Heart left ventricle (tissue), 16 donors: ENCODE results near the gene SND1. TPM values are rescaled to one million over a fixed set of nuclear protein-coding genes. Genes with fewer than 3 reads are reported as not detected.

Experiments used
- ATAC-seq, 4 donors: fragments of 200-7000 bp; cut with Tn5 transposase; one replicate each; pipeline ENCODE4 v1.9.1; 2020 to 2022; ENCODE audit warnings: moderate library complexity in 4 of 4, mild to moderate bottlenecking in 3 of 4, moderate number of reproducible peaks in 1 of 4
- DNase-seq, 5 donors: peaks; one replicate each; pipeline ENCODE4 v3.0.0-alpha.2; 2020
- H3K27ac ChIP-seq, 12 donors: fragments of 200-600 bp; sonication (generic) in 4 of 12; one replicate each; pipeline versions ENCODE4 v1.5.0 to v1.8.0; 2016 to 2022; ENCODE audit warnings: mild to moderate bottlenecking in 2 of 12
- H3K27me3 ChIP-seq, 9 donors: fragments of 200-600 bp; sonication (generic) in 2 of 9; one replicate each; pipeline versions ENCODE4 v1.5.1 to v1.8.0; 2016 to 2022; ENCODE audit warnings: mild to moderate bottlenecking in 3 of 9
- H3K36me3 ChIP-seq, 9 donors: fragments of 200-600 bp; sonication (generic) in 2 of 9; one replicate each; pipeline versions ENCODE4 v1.5.0 to v1.8.0; 2018 to 2022; ENCODE audit warnings: mild to moderate bottlenecking in 2 of 9
- H3K4me1 ChIP-seq, 12 donors: fragments of 200-600 bp; sonication (generic) in 4 of 12; one replicate each; pipeline versions ENCODE4 v1.5.0 to v1.8.0; 2016 to 2022; ENCODE audit warnings: mild to moderate bottlenecking in 3 of 12
- H3K4me3 ChIP-seq, 12 donors: fragments of 200-600 bp; sonication (generic) in 4 of 12; one replicate each; pipeline versions ENCODE4 v1.5.0 to v1.8.0; 2017 to 2022; ENCODE audit warnings: mild to moderate bottlenecking in 9 of 12, moderate library complexity in 4 of 12
- H3K9me3 ChIP-seq, 12 donors: fragments of 200-600 bp; sonication (generic) in 4 of 12; one replicate each; pipeline versions ENCODE4 v1.5.0 to v1.8.0; 2016 to 2022; ENCODE audit warnings: mild to moderate bottlenecking in 1 of 12
- CTCF ChIP-seq, 12 donors: fragments of 200-600 bp; sonication (generic) in 4 of 12; IDR thresholded peaks; one replicate each; pipeline versions ENCODE4 v1.5.0 to v1.8.0; 2018 to 2022; ENCODE audit warnings: antibody characterized with exemption in 12 of 12, mild to moderate bottlenecking in 5 of 12
- POLR2A ChIP-seq, 2 donors: fragments of 450-650 bp; IDR thresholded peaks; one replicate each; pipeline ENCODE4 v1.6.1; 2017; ENCODE audit warnings: antibody characterized with exemption in 2 of 2, mild to moderate bottlenecking in 2 of 2, moderate library complexity in 2 of 2
- WGBS, 4 donors: extraction: QIAGEN DNeasy Blood & Tissue Kit in 2 of 4; methylation state at CpG; one replicate each; pipeline versions ENCODE4 v1.1.5 to v1.1.7; 2013 to 2018; 5-methylcytosine and 5-hydroxymethylcytosine counted together
- intact Hi-C, 10 donors: fragments of 100-400 bp; cut with DNase I; formaldehyde crosslinking; loops; one replicate each; pipeline versions ENCODE4 v1.11.1 to v1.14.2; 2022
- polyA plus RNA-seq, 2 donors: library from polyadenylated mRNA; stranded (reverse); fragments of 200-250 nt; gene quantifications; one replicate each; pipeline ENCODE4 v1.2.3, GENCODE V29; 2013
- total RNA-seq, 9 donors: library from RNA; depleted of rRNA in 2 of 9; stranded (reverse); fragments of >200 nt in 2 of 9; fragmentation: NEBNext Ultra II Directional in 3 of 9; extraction: Animal tissue kit (Norgen Biotek cat#: 25700) in 3 of 9; gene quantifications; one replicate each; pipeline versions ENCODE4 v1.1.0 to v1.2.4, GENCODE V29; 2016 to 2023
- donor health status: ischemic (EF 13 %, LVEDD 7.1; RV severe dilation, severe dysfunction).
- donor health status: healthy with polysubstance abuse.
- donor health status: DM: no; HTN: yes; CAD: no.
- donor health status: DM: no; HTN: no; CAD: no.
- donor health status: ischemic (EF 25% LVEDD 6.9; RV normal size, moderate dysfunction).
- donor health status: ischemic (EF 25% LVEDD 5.7; RV mildly dilated, moderate dysfunction).
- donor health status: healthy.
- donor health status: DM: yes; HTN: yes; CAD: no.
- donor health status: ischemic (EF 35%, LVEDD 5.7; RV mildly dilated, moderate dysfunction).
- donor health status: nonischemic (EF 11% LVEDD 7.7; RV severe dilation, severe dysfunction).
- donor health status: DM: yes; HTN: yes; CAD: no.
- donor health status: PGD.
- donor health status: ischemic (EF 29% LVEDD 5.4; RV normal size, mild dysfunction).
- donor health status: nonischemic (EF 23%, LVEDD 6.1; RV moderate dilation, normal function).

The SND1 gene
- total and polyA plus RNA-seq, 11 donors = 45.6 to 115 (median 76.3) TPM

GRCh38 chr7:128122576-128123290 is 470.7 kb downstream of the SND1 start:
- Histone ChIP-seq H3K36me3 (no peaks in the 10 kb centered on the region), H3K4me1 (peaks cover 0 to 23% (median 3%) of the 10 kb centered on the region in 12 donors), H3K27me3 (peaks cover 0 to 4% (median 0%) of the 10 kb centered on the region in 9 donors), H3K4me3 (no peak overlapping the region), H3K9me3 (no peaks in the 10 kb centered on the region), H3K27ac (no peak overlapping the region)
- no peak for TF ChIP-seq POLR2A (IDR thresholded peaks at IDR 0.05)
- no peak for TF ChIP-seq CTCF (IDR thresholded peaks at IDR 0.05)
- 84 to 89% (median 88%) methylated on average over 12 of the region's 12 CpGs for WGBS, 4 donors
- DNase-seq (no peak), ATAC-seq (no peak)
- intact Hi-C loops = no loop called here

GRCh38 chr7:128123291-128124037 is 471.5 kb downstream of the SND1 start:
- DNase-seq (no peak), ATAC-seq (no peak)
- Histone ChIP-seq H3K9me3 (no peaks in the 10 kb centered on the region), H3K4me3 (no peak overlapping the region), H3K27me3 (peaks cover 0 to 4% (median 0%) of the 10 kb centered on the region in 9 donors), H3K36me3 (no peaks in the 10 kb centered on the region), H3K27ac (no peak overlapping the region), H3K4me1 (peaks cover 0 to 23% (median 3%) of the 10 kb centered on the region in 12 donors)
- TF ChIP-seq POLR2A (IDR thresholded peaks at IDR 0.05) (no peak), CTCF (IDR thresholded peaks at IDR 0.05) (no peak)
- WGBS, 4 donors = 80 to 91% (median 83%) methylated on average over 11 to 12 of the region's 12 CpGs
- intact Hi-C loops = no loop called here

- TF ChIP-seq POLR2A (IDR thresholded peaks at IDR 0.05) (no peak), CTCF (IDR thresholded peaks at IDR 0.05) (no peak)
- DNase-seq (no peak), ATAC-seq (no peak)
- H3K27me3 ChIP-seq = peaks cover 0 to 13% (median 0%) of the 10 kb centered on the region in 9 donors
- 67 to 81% (median 71%) methylated on average over 4 of the region's 4 CpGs for WGBS, 4 donors
- no peaks in the 10 kb centered on the region for H3K9me3 ChIP-seq
- intact Hi-C loops = no loop called here
- no peak overlapping the region for H3K27ac ChIP-seq
- H3K4me1 ChIP-seq = peaks cover 0 to 23% (median 3%) of the 10 kb centered on the region in 12 donors
- H3K4me3 ChIP-seq = no peak overlapping the region
- no peaks in the 10 kb centered on the region for H3K36me3 ChIP-seq
Measured at GRCh38 chr7:128124786-128125185, 472.8 kb downstream of the SND1 start.

- WGBS, 4 donors = 40 to 65% (median 53%) methylated on average over 1 of the region's 1 CpG
- H3K27ac ChIP-seq = no peak overlapping the region
- TF ChIP-seq CTCF (IDR thresholded peaks at IDR 0.05) (no peak), POLR2A (IDR thresholded peaks at IDR 0.05) (no peak)
- H3K9me3 ChIP-seq = no peaks in the 10 kb centered on the region
- DNase-seq (no peak), ATAC-seq (no peak)
- peaks cover 0 to 23% (median 3%) of the 10 kb centered on the region in 12 donors for H3K4me1 ChIP-seq
- no peak overlapping the region for H3K4me3 ChIP-seq
- no peaks in the 10 kb centered on the region for H3K36me3 ChIP-seq
- peaks cover 0 to 18% (median 3%) of the 10 kb centered on the region in 9 donors for H3K27me3 ChIP-seq
- intact Hi-C loops = no loop called here
Measured at GRCh38 chr7:128125816-128126215, 473.8 kb downstream of the SND1 start.
